CD14-positive monocyte (primary cell): ENCODE measurements around the gene TEX11. TPM values are rescaled to one million over a fixed set of nuclear protein-coding genes. Genes with fewer than 3 reads are reported as not detected.

Experiments used
- DNase-seq, 3 donors: peaks; one replicate each; pipeline ENCODE4 v3.0.0-alpha.2; 2011 to 2022
- H2AFZ ChIP-seq: 2 replicates; pipeline ENCODE4 v1.6.0; 2012; ENCODE audit warnings: mild to moderate bottlenecking, low read depth, low read length, inconsistent platforms; ENCODE audit not compliant: insufficient read depth, poor library complexity, severe bottlenecking
- H3K27ac ChIP-seq, 2 donors: 1 replicate in 1 of 2; 2 replicates in 1 of 2; pipeline ENCODE4 v1.5.1; 2012 to 2013; ENCODE audit warnings: low read length in 2 of 2, control low read depth in 1 of 2, inconsistent platforms in 1 of 2, low read depth in 1 of 2, mild to moderate bottlenecking in 1 of 2
- H3K27me3 ChIP-seq, 2 donors: one replicate each; pipeline versions ENCODE4 v1.6.0 to v1.6.1; 2011 to 2013; ENCODE audit warnings: low read length in 2 of 2; ENCODE audit not compliant: control insufficient read depth in 2 of 2, insufficient read depth in 2 of 2
- H3K36me3 ChIP-seq, 2 donors: replicated peaks in 1 of 2; 1 replicate in 1 of 2; 2 replicates in 1 of 2; pipeline versions ENCODE4 v1.5.1 to v1.6.1; 2012 to 2013; ENCODE audit warnings: low read length in 2 of 2, control low read depth in 1 of 2, inconsistent platforms in 1 of 2, mild to moderate bottlenecking in 1 of 2; ENCODE audit not compliant: insufficient read depth in 2 of 2, control insufficient read depth in 1 of 2
- H3K4me1 ChIP-seq, 2 donors: 1 replicate in 1 of 2; 2 replicates in 1 of 2; pipeline versions ENCODE4 v1.5.1 to v1.6.1; 2012 to 2013; ENCODE audit warnings: low read length in 2 of 2, control low read depth in 1 of 2, inconsistent platforms in 1 of 2, mild to moderate bottlenecking in 1 of 2, moderate library complexity in 1 of 2; ENCODE audit not compliant: insufficient read depth in 2 of 2, control insufficient read depth in 1 of 2
- H3K4me2 ChIP-seq: replicated peaks from 2 replicates; pipeline ENCODE3; 2012; ENCODE audit warnings: low read length, moderate library complexity, mild to moderate bottlenecking; ENCODE audit not compliant: poor library complexity, severe bottlenecking; ENCODE audit errors: extremely low read depth
- H3K4me3 ChIP-seq, 3 experiments: fragments of 200-600 bp in 1 of 3; sonication (generic) in 1 of 3; replicated peaks in 1 of 3; 1 replicate in 2 of 3; 2 replicates in 1 of 3; pipeline ENCODE4 v1.5.1; 2011 to 2013; ENCODE audit warnings: low read length in 3 of 3, mild to moderate bottlenecking in 3 of 3, control low read depth in 2 of 3, low read depth in 2 of 3, inconsistent platforms in 1 of 3, moderate library complexity in 1 of 3
- H3K79me2 ChIP-seq: 2 replicates; pipeline ENCODE4 v1.6.0; 2012; ENCODE audit warnings: mild to moderate bottlenecking, control low read depth, inconsistent platforms, low read length, moderate library complexity; ENCODE audit not compliant: insufficient read depth
- H3K9ac ChIP-seq: 2 replicates; pipeline ENCODE4 v1.6.0; 2017; ENCODE audit warnings: low read length, mild to moderate bottlenecking; ENCODE audit not compliant: insufficient read depth, poor library complexity, severe bottlenecking
- H3K9me3 ChIP-seq, 2 donors: replicated peaks in 1 of 2; 1 replicate in 1 of 2; 2 replicates in 1 of 2; pipeline versions ENCODE4 v1.5.1 to v1.6.1; 2012 to 2013; ENCODE audit warnings: low read length in 2 of 2, control low read depth in 1 of 2; ENCODE audit not compliant: control insufficient read depth in 1 of 2, insufficient read depth in 1 of 2
- H4K20me1 ChIP-seq: 2 replicates; pipeline ENCODE4 v1.6.0; 2012; ENCODE audit warnings: mild to moderate bottlenecking, low read length, control low read depth, moderate library complexity; ENCODE audit not compliant: insufficient read depth
- H3K27ac Mint-ChIP-seq, 7 donors: one replicate each; pipeline ENCODE4 v1.8.0; 2020; ENCODE audit warnings: mild to moderate bottlenecking in 7 of 7, mixed read lengths in 7 of 7, moderate library complexity in 6 of 7, inconsistent platforms in 2 of 7
- H3K27me3 Mint-ChIP-seq, 3 donors: one replicate each; pipeline ENCODE4 v1.8.0; 2021 to 2022; ENCODE audit warnings: low read depth in 3 of 3, mild to moderate bottlenecking in 3 of 3, mixed read lengths in 3 of 3, moderate library complexity in 3 of 3, inconsistent platforms in 1 of 3
- H3K36me3 Mint-ChIP-seq, 2 donors: one replicate each; pipeline ENCODE4 v1.8.0; 2020; ENCODE audit warnings: mixed read lengths in 2 of 2, inconsistent platforms in 1 of 2, mild to moderate bottlenecking in 1 of 2
- H3K4me1 Mint-ChIP-seq: one replicate; pipeline ENCODE4 v1.8.0; 2020; ENCODE audit warnings: mild to moderate bottlenecking, mixed read lengths
- H3K4me3 Mint-ChIP-seq, 2 donors: one replicate each; pipeline ENCODE4 v1.8.0; 2020; ENCODE audit warnings: mild to moderate bottlenecking in 2 of 2, mixed read lengths in 2 of 2, moderate library complexity in 1 of 2
- H3K9me3 Mint-ChIP-seq, 7 donors: one replicate each; pipeline ENCODE4 v1.8.0; 2020 to 2022; ENCODE audit warnings: mixed read lengths in 7 of 7, mild to moderate bottlenecking in 6 of 7, moderate library complexity in 6 of 7, inconsistent platforms in 2 of 7
- CTCF ChIP-seq: fragments of 200-600 bp; IDR thresholded peaks from one replicate; pipeline ENCODE4 v1.8.0; 2022; ENCODE audit warnings: antibody characterized with exemption, mild to moderate bottlenecking
- WGBS: methylation state at CpG from one replicate; pipeline ENCODE4 v1.1.5; 2013; ENCODE audit warnings: missing lambda C conversion rate; ENCODE audit not compliant: insufficient coverage; 5-methylcytosine and 5-hydroxymethylcytosine counted together
- intact Hi-C, 2 donors: fragments of 100-400 bp; cut with micrococcal nuclease; formaldehyde crosslinking; loops; one replicate each; pipeline versions ENCODE4 v1.15.0 to v1.15.1; 2023
- polyA plus RNA-seq, 3 donors: library from polyadenylated mRNA; depleted of rRNA in 1 of 3; unstranded in 2 of 3; stranded (reverse) in 1 of 3; fragments of 300-500 nt in 2 of 3; fragments of >200 nt in 1 of 3; fragmentation: Illumina TruSeq in 2 of 3; gene quantifications; 1 replicate in 2 of 3; 2 replicates in 1 of 3; pipeline ENCODE4 v1.2.3, GENCODE V29; 2012 to 2021

The TEX11 gene
- polyA plus RNA-seq, 3 donors = not detected

GRCh38 chrX:70508296-70508911 lies 400.1 kb downstream of the TEX11 start:
- H3K36me3 Mint-ChIP-seq = no peaks in the 10 kb centered on the region
- H3K4me3 Mint-ChIP-seq = no peak overlapping the region
- no peak overlapping the region for H3K4me2 ChIP-seq
- H3K9me3 Mint-ChIP-seq = peaks cover 0 to 3% (median 0%) of the 10 kb centered on the region in 7 donors
- H3K4me3 ChIP-seq = no peak overlapping the region
- DNase-seq = no peak
- no peaks in the 10 kb centered on the region for H3K9me3 ChIP-seq
- intact Hi-C loops = no loop called here
- no peak overlapping the region for H3K9ac ChIP-seq
- no peaks in the 10 kb centered on the region for H3K79me2 ChIP-seq
- H3K27ac ChIP-seq = no peak overlapping the region
- TF ChIP-seq CTCF = no peak
- no peak overlapping the region for H3K27ac Mint-ChIP-seq
- H3K4me1 Mint-ChIP-seq = peaks cover 1% of the 10 kb centered on the region
- no peaks in the 10 kb centered on the region for H4K20me1 ChIP-seq
- WGBS = 100% methylated on average over 1 of the region's 6 CpGs
- H2AFZ ChIP-seq = no peak overlapping the region
- no peaks in the 10 kb centered on the region for H3K4me1 ChIP-seq
- no peaks in the 10 kb centered on the region for H3K27me3 ChIP-seq
- peaks cover 0 to 16% (median 0%) of the 10 kb centered on the region in 3 donors for H3K27me3 Mint-ChIP-seq
- H3K36me3 ChIP-seq = no peaks in the 10 kb centered on the region

- Histone ChIP-seq H4K20me1 (no peaks in the 10 kb centered on the region), H3K4me3 (no peak overlapping the region), H3K9ac (no peak overlapping the region), H3K4me2 (no peak overlapping the region), H3K27me3 (no peaks in the 10 kb centered on the region), H2AFZ (no peak overlapping the region), H3K9me3 (no peaks in the 10 kb centered on the region), H3K27ac (no peak overlapping the region), H3K36me3 (no peaks in the 10 kb centered on the region), H3K4me1 (no peaks in the 10 kb centered on the region), H3K79me2 (no peaks in the 10 kb centered on the region)
- H3K27ac Mint-ChIP-seq = no peak overlapping the region
- H3K4me3 Mint-ChIP-seq = no peak overlapping the region
- H3K36me3 Mint-ChIP-seq = no peaks in the 10 kb centered on the region
- 80% methylated on average over 2 of the region's 4 CpGs for WGBS
- TF ChIP-seq CTCF = no peak
- no peak for DNase-seq
- intact Hi-C loops = no loop called here
- peaks cover 0 to 3% (median 0%) of the 10 kb centered on the region in 7 donors for H3K9me3 Mint-ChIP-seq
- H3K27me3 Mint-ChIP-seq = peaks cover 0 to 16% (median 0%) of the 10 kb centered on the region in 3 donors
- H3K4me1 Mint-ChIP-seq = peaks cover 1% of the 10 kb centered on the region
Measured at GRCh38 chrX:70505451-70505841, 403.1 kb downstream of the TEX11 start.
